GM21423 (cell line): ENCODE results near the gene IRAK1.
A peak's percentile ranks its signal among the peaks of the same experiment; 100 is the strongest.
"Not testable (repeated sequence)": the region's sequence is repeated elsewhere in the genome, so short reads cannot be mapped to it uniquely, and the experiment has no call there.

Experiments
- ATAC-seq: cut with Tn5 transposase; IDR thresholded peaks from one replicate; pipeline ENCODE4 v1.9.1; 2021; ENCODE audit warnings: mild to moderate bottlenecking, moderate library complexity; ENCODE audit not compliant: unreplicated experiment

Gene IRAK1

GRCh38 chrX:154002215-154002719 is 17.4 kb downstream of the IRAK1 start:
- ATAC-seq = peak; percentile 62

DNA sequence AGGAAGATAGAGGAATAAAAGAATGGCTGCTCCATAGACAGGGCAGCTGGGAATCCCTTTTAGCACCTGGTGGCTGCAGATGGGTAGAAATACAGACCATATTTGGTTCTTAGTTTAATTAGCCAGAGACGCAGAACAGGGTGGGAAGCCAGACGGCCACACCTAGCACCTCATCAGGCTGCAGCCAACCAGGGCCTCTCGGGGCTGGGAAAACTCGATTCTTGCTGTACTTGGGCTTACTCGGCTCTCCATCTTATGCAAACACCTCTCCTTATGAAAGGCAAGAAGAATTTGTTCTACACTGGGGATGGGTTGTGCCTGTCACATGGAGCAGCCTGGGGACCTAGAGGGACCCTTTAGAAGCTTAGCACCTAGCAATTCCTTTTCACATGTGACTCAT is 19.7 kb downstream of the IRAK1 start:
- ATAC-seq = no peak

DNA sequence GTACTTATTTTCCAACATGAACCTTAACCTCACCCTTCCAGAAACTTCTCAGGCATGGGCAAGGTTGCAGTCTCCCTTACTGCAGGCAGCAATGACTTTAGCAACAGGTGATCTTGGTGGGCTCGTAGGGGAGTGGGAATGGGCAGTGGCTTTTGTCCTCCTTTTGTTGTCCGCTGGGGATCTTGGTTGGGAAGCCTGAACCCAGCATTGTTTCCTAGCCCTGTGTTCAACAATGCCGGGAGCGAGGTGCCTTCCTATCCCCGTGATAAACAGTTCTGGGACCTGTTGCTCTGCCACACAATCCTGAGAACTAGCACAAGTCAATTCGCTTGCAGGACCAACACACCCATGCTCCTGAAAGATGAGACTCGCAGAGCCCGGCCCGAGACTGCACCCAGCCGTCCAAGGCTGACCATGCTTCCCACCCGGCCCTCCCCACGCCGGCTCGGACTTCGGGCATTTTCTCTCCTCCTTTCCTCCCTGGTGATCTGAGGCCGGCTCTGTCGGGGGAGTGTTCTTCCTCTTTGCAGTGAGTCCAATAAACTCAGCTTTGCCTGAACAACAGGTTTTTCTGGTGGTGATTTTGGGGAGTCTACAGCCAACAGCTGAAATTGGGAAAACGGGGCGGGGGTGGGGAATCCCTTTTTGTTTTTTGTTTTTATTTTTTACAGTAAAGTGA is 20.2 kb downstream of the IRAK1 start:
- ATAC-seq = no peak

DNA sequence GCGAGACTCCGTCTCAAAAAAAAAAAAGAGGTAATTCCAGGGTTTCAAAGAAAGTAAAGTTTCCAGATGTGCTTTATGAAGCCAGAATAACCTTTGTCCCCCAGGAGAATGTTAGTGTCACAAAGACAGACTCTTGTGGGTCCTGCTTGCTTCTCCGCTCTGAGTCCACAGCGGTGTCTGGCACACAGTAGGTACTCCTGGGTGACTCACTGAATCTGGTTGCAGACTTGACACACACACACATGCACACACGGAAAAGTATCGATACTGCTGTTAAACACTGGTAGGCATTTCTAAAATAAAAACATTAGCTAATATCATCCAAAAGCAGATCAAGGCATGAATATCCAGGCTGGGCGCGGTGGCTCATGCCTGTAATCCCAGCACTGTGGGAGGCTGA is 24.2 kb downstream of the IRAK1 start:
- no peak for ATAC-seq

- not testable (repeated sequence) for ATAC-seq
Measured at GRCh38 chrX:153994398-153994797, 25.3 kb downstream of the IRAK1 start.

GRCh38 chrX:153993978-153994377 is 25.7 kb downstream of the IRAK1 start:
- no peak for ATAC-seq

- no peak for ATAC-seq
Measured at GRCh38 chrX:153993079-153993478, 26.6 kb downstream of the IRAK1 start.

GRCh38 chrX:153992180-153992579 is 27.5 kb downstream of the IRAK1 start:
- ATAC-seq = no peak

DNA sequence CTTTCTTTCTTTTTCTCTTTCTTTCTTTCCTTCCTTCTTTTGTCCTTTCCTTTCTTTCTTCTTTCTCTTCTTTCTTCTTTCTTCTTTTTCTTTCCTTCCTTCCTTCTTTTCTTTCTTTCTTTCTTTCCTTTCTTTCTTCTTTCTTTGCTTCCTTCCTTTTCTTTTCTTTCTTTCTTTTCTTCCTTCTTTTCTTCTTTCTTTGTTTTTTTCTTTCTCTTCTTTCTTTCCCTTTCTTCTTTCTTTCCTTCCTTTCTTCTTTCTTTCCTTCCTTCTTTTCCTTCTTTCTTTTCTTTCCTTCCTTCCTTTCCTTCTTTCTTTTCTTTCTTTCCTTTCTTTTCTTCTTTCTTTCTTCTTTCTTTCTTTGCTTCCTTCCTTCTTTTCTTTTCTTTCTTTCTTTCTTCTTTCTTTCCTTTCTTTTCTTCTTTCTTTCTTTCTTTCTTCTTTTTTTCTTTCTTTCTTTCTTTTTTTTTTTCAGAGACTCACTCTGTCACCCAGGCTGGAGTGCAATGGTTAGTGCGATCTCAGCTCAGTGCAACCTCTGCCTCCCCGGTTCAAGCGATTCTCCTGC is 28.6 kb downstream of the IRAK1 start:
- ATAC-seq = no peak

- no peak for ATAC-seq
Measured at GRCh38 chrX:153989973-153990655, 29.6 kb downstream of the IRAK1 start.

GRCh38 chrX:153988493-153988892 is 31.2 kb downstream of the IRAK1 start:
- ATAC-seq = no peak

- no peak for ATAC-seq
Measured at GRCh38 chrX:153984351-153985178, 35.1 kb downstream of the IRAK1 start.

GRCh38 chrX:153983321-153983801 is 36.3 kb downstream of the IRAK1 start:
- no peak for ATAC-seq

- ATAC-seq = no peak
Measured at GRCh38 chrX:153981771-153982533, 37.8 kb downstream of the IRAK1 start.

- no peak for ATAC-seq
Measured at GRCh38 chrX:153981231-153981630, 38.5 kb downstream of the IRAK1 start.

DNA sequence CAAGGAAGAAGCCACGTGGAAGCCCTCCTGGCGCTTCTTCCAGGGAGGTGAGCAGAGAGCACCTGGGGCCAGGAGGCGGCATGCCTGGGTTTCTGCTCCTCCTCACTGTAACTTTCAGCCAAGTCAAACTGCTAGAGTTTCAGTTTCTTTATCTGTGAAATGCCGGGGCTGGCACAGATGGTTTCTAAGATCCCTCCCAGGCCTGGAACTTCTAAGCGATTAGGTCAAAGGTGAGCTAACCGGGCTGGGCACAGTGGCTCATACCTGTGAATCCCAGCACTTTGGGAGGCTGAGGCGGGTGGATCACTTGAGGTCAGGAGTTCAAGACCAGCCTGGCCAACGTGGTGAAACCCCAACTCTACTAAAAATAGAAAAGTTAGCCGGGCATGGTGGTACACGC is 39.3 kb downstream of the IRAK1 start:
- ATAC-seq = peak; percentile 50

- ATAC-seq = no peak
Measured at GRCh38 chrX:153974726-153975286, 44.9 kb downstream of the IRAK1 start.

GRCh38 chrX:153974003-153974725 is 45.5 kb downstream of the IRAK1 start:
- ATAC-seq = no peak
